CD4-positive, alpha-beta T cell treated with Interleukin-2 at 100 ng/mL for 4 hours (primary cell): ENCODE data around the gene GAA.
A peak's percentile ranks its signal among the peaks of the same experiment; 100 is the strongest.
"Not testable (repeated sequence)": the region's sequence is repeated elsewhere in the genome, so short reads cannot be mapped to it uniquely, and the experiment has no call there.

Source experiments
- DNase-seq: peaks from one replicate; pipeline ENCODE4 v3.0.0-alpha.2; 2020; ENCODE audit warnings: low spot score

GAA gene

DNA sequence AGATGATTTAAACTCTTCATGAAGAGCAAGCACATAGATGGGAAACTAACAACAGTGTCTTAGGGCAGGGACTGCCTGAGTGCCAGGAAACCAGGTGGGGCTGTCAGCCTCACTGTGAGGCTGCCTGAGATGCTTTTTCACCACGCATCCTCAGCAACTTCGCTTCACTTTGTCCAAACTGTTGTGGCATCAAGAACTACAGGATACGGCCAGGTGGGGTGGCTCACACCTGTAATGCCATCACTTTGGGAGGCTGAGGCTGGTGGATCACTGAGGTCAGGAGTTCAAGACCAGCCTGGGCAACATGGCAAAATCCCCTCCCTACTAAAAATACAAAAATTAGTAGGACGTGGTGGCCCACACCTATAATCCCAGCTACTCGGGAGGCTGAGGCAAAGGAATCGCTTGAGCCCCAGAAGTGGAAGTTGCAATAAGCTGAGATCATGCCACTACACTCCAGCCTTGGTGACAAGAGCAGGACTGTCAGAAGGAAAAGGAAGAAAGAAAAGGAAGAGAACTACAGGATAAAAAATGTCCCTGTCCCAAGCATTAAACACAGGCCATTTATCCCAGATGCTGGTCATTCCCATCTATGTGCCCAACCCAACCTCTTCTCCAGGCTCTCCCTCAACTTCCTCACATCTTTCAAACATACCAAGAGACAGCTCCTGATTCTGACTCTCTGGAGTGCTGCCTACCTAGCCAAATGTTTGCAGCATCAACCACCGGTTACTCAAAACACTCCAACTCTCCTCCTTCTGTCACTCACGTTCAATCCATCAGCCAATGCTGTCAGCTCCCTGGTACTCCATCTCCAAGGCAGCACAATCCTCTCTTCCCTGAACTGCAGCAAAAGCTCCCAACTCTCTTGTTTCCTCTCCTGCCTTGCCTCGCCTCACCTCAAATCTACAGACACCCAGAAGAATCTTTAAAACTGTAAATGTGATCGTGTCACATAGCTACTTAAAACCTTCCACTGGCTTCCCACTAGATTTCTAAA is 44.0 kb downstream of the GAA start:
- no peak for DNase-seq

DNA sequence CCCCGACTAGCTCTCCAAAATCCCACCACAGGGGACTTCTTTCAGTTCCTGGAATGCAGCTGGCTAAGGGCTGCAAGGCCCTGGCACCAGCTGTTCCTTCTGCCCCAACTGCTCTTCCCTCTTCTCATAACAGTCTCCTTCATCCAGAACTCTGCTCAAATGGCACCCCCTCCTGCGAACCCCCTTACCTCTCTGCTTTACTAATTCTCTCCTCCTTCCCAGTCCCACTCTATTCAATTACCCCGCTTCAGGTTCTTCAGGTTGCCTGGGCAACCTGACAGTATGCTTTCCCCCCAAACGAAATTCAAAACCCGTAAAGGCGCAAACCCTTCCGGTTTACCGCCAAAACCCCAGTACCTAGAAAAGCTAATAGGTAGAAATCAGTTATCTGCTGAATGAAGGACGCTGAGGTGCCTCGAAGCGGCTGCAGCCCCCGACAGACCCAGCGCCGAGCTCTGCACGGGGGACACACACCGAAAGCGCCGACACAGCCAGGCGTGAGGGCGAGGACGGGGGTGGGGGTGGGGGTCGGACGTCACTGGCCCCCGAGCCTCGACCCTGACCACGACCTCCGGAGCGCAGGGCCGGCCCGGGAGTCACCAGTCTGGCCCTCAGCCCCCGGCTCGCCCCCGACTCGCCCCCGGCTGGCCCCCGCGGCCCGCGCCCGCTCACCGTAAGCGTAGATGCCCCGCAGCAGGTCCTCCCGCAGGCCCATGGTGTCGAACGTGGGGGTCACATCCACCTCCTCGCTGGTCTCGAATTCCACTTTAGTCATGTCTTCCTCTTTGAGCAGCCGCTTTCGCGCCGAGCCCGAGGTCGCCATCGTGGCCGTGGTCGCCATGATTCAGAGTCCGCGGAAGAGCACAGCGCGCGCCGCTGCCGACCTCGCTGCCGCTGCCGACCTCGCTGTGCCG is 45.0 kb downstream of the GAA start:
- DNase-seq: peak; percentile 12

DNA sequence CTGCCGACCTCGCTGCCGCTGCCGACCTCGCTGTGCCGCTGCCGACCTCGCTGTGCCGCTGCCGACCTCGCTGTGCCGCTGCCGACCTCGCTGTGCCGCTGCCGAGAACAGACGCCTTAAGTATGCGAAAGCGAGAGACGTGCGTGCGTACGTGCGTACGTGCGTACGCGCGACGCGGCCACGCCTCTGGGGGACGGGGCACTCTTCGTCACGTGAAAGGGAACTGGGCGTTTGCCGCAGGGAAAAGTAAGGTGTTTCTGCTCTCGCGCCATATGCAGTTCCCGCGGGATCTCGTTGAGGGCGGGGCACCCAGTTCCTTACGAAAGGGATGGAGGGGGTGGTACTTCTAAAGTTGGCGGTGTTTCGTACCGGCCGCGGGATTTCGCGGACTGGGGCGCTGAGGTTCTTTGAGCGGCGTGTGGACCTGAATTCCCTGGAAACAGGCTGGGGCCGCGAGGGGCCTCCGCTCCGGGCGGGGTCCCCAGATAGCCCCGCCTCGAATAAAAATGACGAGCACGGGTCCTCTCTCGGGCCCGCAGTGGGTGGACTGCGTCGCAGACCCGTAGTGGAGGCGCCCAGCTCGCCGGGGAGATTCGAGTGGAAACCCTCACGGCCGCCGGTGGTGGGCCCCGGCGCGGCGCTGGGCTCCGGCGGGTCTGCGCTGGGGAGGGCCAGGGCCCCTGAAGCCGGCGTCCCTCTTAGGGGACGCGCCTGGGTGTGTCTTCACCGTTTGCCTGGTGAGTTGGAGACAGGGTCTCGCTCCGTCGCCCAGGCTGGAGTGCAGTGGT is 45.8 kb downstream of the GAA start, which contains the start of gene EIF4A3:
Gene EIF4A3 (minus strand): TSS at position 94 of the 788 bp plus-strand sequence. CDS start 167 bp downstream, outside the sequence.
- peak; percentile 97 for DNase-seq

GRCh38 chr17:80151333-80151732 is 50.0 kb downstream of the GAA start:
- no peak for DNase-seq

GRCh38 chr17:80152081-80152702 is 50.8 kb downstream of the GAA start:
- no peak for DNase-seq

DNA sequence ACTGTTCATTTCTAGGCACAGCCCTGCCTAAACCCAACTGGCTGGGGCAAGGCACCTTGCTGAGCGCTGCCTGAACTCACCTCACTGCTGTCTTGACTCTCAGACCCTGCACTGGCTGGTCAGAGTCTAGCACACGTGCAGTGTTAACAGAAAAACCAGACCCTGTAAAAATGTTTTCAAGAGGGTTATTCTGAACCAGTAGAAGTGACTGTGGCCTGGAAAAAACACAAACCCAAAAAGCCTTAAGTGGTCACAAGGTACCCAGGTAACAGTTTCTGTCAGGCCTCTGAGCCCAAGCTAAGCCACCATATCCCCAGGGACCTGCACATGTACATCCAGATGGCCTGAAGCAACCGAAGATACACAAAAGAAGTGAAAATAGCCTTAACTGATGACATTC is 51.6 kb downstream of the GAA start:
- DNase-seq: no peak

GRCh38 chr17:80154166-80154565 is 52.8 kb downstream of the GAA start:
- DNase-seq: no peak

- not testable (repeated sequence) for DNase-seq
Measured at GRCh38 chr17:80155600-80155999, 54.2 kb downstream of the GAA start.

GRCh38 chr17:80158846-80159245 is 57.5 kb downstream of the GAA start:
- no peak for DNase-seq

- no peak for DNase-seq
Measured at GRCh38 chr17:80160536-80160935, 59.2 kb downstream of the GAA start.

DNA sequence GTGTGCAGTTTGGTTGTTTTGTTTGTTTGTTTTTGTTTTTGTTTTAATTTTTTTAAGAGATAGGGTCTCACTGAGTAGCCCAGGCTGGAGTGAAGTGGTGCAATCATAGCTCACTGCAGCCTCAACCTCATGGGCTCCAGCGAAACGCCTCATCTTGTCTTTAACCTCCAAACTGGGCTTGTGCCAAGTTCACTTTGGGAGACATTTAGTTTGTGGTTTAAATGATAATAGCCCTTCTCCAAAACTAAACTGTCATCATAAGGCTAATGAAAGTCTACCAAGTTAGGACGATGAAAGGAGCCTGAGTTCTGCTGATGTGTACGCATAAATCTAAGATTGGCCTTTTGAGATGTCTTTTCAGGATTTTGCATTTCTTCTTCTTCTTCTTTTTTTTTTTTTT is 62.0 kb downstream of the GAA start:
- no peak for DNase-seq

GRCh38 chr17:80164185-80164584 is 62.8 kb downstream of the GAA start:
- no peak for DNase-seq

DNA sequence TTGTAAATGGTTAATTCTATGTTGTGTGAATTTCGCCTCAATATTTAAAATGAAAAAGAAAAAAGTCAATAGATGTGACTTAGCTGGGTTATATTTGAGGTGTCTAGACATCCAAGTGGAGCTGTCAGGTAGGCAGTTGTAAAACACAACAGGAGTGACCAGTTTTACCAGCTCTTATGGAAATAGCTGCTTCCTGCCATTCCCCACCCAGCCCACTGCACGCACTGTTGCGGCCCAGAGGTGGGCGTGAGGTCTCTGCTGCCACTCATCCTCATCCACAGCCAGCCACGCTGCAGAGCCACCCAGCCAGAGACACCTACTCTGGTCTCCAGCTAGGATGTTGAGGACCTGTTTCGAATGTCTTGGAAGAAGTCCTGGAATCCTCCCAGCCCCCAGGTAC is 65.1 kb downstream of the GAA start:
- DNase-seq: no peak

DNA sequence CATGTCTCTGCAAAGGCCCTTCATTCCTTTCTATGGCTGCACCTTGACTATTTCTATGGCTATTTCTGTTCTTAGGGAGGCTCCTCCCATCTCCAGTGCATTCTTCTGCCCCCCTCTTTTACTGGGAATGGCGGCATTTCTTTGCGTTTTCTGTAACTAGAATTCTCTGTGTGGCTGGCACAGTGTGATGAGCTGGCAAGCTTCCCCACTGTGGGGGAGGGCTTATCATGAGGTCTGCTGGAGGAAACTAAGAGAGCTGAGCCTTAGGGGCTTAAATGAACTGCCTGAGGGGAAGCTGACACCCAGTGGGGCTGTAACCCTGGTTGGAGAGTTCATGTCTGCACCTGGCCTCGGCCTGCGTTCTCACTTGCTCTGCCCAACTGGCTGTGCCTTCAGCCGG is 67.0 kb downstream of the GAA start:
- no peak for DNase-seq

GRCh38 chr17:80169107-80169506 is 67.7 kb downstream of the GAA start:
- DNase-seq: no peak
